Measurements from ENCODE around the gene MRPS33. TPM values are rescaled to one million over a fixed set of nuclear protein-coding genes. Genes with fewer than 3 reads are reported as not detected.

The MRPS33 gene
- total RNA-seq, 1 donor from 2014 or later, result 54.1 TPM

Other genes with a start within 250 kb of the MRPS33 start
- 16.9 TPM for gene BRAF, start 90.0 kb downstream of the MRPS33 start, total RNA-seq
- 4.0 TPM for gene TMEM178B, start 59.1 kb upstream of the MRPS33 start, total RNA-seq

All from esophagus mucosa (tissue), 1 donor.